Panc1 (cell line): ENCODE measurements around the gene PFN2.

ENCODE experiments used
- CTCF ChIP-seq: fragments of 450-650 bp; IDR thresholded peaks from 2 replicates; pipeline ENCODE4 v1.5.1; 2017; ENCODE audit warnings: mild to moderate bottlenecking
- POLR2AphosphoS5 ChIP-seq: IDR thresholded peaks from 2 replicates; pipeline ENCODE4 v1.6.1; 2012; ENCODE audit warnings: mild to moderate bottlenecking, low read depth, low read length, moderate library complexity
- REST ChIP-seq, 2 experiments: IDR thresholded peaks; 2 replicates each; pipeline ENCODE4 v1.6.1; 2011 to 2012; ENCODE audit warnings: low read depth in 2 of 2, control low read depth in 1 of 2, low read length in 1 of 2, mild to moderate bottlenecking in 1 of 2, moderate library complexity in 1 of 2; ENCODE audit not compliant: insufficient read depth in 1 of 2
- SIN3A ChIP-seq: IDR thresholded peaks from 2 replicates; pipeline ENCODE4 v1.6.1; 2012; ENCODE audit warnings: low read depth, mild to moderate bottlenecking, low read length, moderate library complexity, borderline replicate concordance; ENCODE audit not compliant: insufficient read depth
- TCF7L2 ChIP-seq: IDR thresholded peaks from 2 replicates; pipeline ENCODE4 v1.6.1; 2011; ENCODE audit warnings: mild to moderate bottlenecking, low read depth, low read length, inconsistent platforms

GRCh38 chr3:149959443-149959842, 11.3 kb downstream of the PFN2 start:
- TF ChIP-seq CTCF = no peak
- TF ChIP-seq REST (IDR thresholded peaks at IDR 0.05; ENCODE audit: insufficient read depth in 1 of 2, low read depth in 2 of 2, low read length in 1 of 2) = no peak
- no peak for TF ChIP-seq POLR2AphosphoS5
- no peak for TF ChIP-seq SIN3A
- TF ChIP-seq TCF7L2 = no peak
